HCT116 (cell line): ENCODE results near the gene APOH. TPM values are rescaled to one million over a fixed set of nuclear protein-coding genes. Genes with fewer than 3 reads are reported as not detected.

Source experiments
- ATAC-seq: fragments of 200-7000 bp; cut with Tn5 transposase; 2 replicates; pipeline ENCODE4 v1.9.1; 2020; ENCODE audit warnings: mild to moderate bottlenecking, moderate library complexity
- BruUV-seq: library from RNA; stranded (reverse); fragments of 400-500 nt; replicated peaks from 2 replicates; lab custom pipeline; 2021; lab: Mats Ljungman, UMichigan
- CTCF ChIA-PET: fragments of 300-600 bp; sonication (Branson Sonifier 250); formaldehyde crosslinking; loops from one replicate; lab custom pipeline; 2021; ENCODE audit warnings: antibody characterized with exemption; lab: Charles Lee
- POLR2A ChIA-PET: fragments of 300-600, 350-600 bp; sonication (Branson Sonifier 250); formaldehyde crosslinking; loops from one replicate; lab custom pipeline; 2021; ENCODE audit warnings: antibody characterized with exemption; lab: Charles Lee
- RAD21 ChIA-PET, 2 experiments: fragments of 300-600 bp; sonication (Branson Sonifier 250); formaldehyde crosslinking; loops; one replicate each; lab custom pipeline; 2023; ENCODE audit warnings: low total read pairs in 2 of 2; ENCODE audit not compliant: uncharacterized antibody in 2 of 2, unreplicated experiment in 2 of 2, low non-redundant PET in 1 of 2; lab: Charles Lee
- DNase-seq: peaks from one replicate; pipeline ENCODE4 v3.0.0-alpha.2; 2010; ENCODE audit warnings: low read depth, low spot score
- H2AFZ ChIP-seq: fragments of 200-600 bp; shearing (Covaris generic), sonication (generic); 2 replicates; pipeline ENCODE4 v1.6.1; 2017; ENCODE audit warnings: low read depth, mixed run types, mixed read lengths, antibody characterized with exemption, low read length; ENCODE audit not compliant: poor library complexity, severe bottlenecking
- H3K27ac ChIP-seq: 2 replicates; pipeline ENCODE4 v1.5.1; 2012; ENCODE audit warnings: low read depth, low read length
- H3K27me3 ChIP-seq: fragments of 200-600 bp; sonication (generic); 2 replicates; pipeline ENCODE4 v1.6.1; 2016; ENCODE audit warnings: mixed run types, low read length, mixed read lengths; ENCODE audit not compliant: insufficient read depth
- H3K36me3 ChIP-seq, 2 experiments: fragments of 200-500 bp in 1 of 2; fragments of 200-600 bp in 1 of 2; sonication (Bioruptor generic) in 1 of 2; sonication (generic) in 1 of 2; 2 replicates each; pipeline versions ENCODE4 v1.5.1 to v1.6.1; 2014 to 2016; ENCODE audit warnings: low read length in 2 of 2, inconsistent platforms in 1 of 2, mixed read lengths in 1 of 2, mixed run types in 1 of 2; ENCODE audit not compliant: insufficient read depth in 2 of 2, control insufficient read depth in 1 of 2
- H3K4me1 ChIP-seq, 2 experiments: fragments of 200-600 bp in 1 of 2; sonication (generic) in 1 of 2; 2 replicates each; pipeline versions ENCODE4 v1.5.1 to v1.6.1; 2012 to 2017; ENCODE audit warnings: low read length in 2 of 2, inconsistent platforms in 1 of 2, mild to moderate bottlenecking in 1 of 2, mixed read lengths in 1 of 2, mixed run types in 1 of 2, moderate library complexity in 1 of 2; ENCODE audit not compliant: insufficient read depth in 2 of 2, control insufficient read depth in 1 of 2
- H3K4me2 ChIP-seq: fragments of 200-600 bp; sonication (generic); 2 replicates; pipeline ENCODE4 v1.6.1; 2017; ENCODE audit warnings: mixed run types, low read length, mixed read lengths
- H3K4me3 ChIP-seq, 2 experiments: fragments of 200-600 bp in 1 of 2; sonication (generic) in 1 of 2; replicated peaks in 1 of 2; 2 replicates each; pipeline ENCODE4 v1.5.1; 2011 to 2016; ENCODE audit warnings: low read length in 2 of 2, control low read depth in 1 of 2, low read depth in 1 of 2, mild to moderate bottlenecking in 1 of 2, mixed read lengths in 1 of 2, mixed run types in 1 of 2
- H3K79me2 ChIP-seq: fragments of 200-600 bp; sonication (generic); 2 replicates; pipeline ENCODE4 v1.6.1; 2017; ENCODE audit warnings: mild to moderate bottlenecking, mixed run types, low read length, moderate library complexity, mixed read lengths; ENCODE audit not compliant: insufficient read depth
- H3K9ac ChIP-seq: fragments of 200-600 bp; sonication (generic); 2 replicates; pipeline ENCODE4 v1.6.1; 2016; ENCODE audit warnings: low read length, mixed read lengths
- H3K9me2 ChIP-seq: fragments of 200-600 bp; sonication (generic), shearing (Covaris generic); 2 replicates; pipeline ENCODE4 v1.6.1; 2017; ENCODE audit warnings: mixed run types, mild to moderate bottlenecking, moderate library complexity; ENCODE audit not compliant: insufficient read depth
- H3K9me3 ChIP-seq, 2 experiments: fragments of 200-500 bp in 1 of 2; fragments of 200-600 bp in 1 of 2; sonication (Bioruptor generic) in 1 of 2; sonication (generic) in 1 of 2; 2 replicates each; pipeline ENCODE4 v1.6.1; 2014 to 2017; ENCODE audit warnings: low read length in 2 of 2, mixed read lengths in 2 of 2, inconsistent platforms in 1 of 2, low read depth in 1 of 2, mild to moderate bottlenecking in 1 of 2, mixed run types in 1 of 2, moderate library complexity in 1 of 2; ENCODE audit not compliant: control insufficient read depth in 1 of 2, insufficient read depth in 1 of 2
- H4K20me1 ChIP-seq: fragments of 200-600 bp; sonication (generic), shearing (Covaris generic); 2 replicates; pipeline ENCODE4 v1.6.1; 2017; ENCODE audit warnings: mixed run types, mild to moderate bottlenecking, moderate library complexity; ENCODE audit not compliant: insufficient read depth
- CTCF ChIP-seq, 3 experiments: fragments of 200-600 bp in 1 of 3; sonication (generic) in 1 of 3; IDR thresholded peaks in 2 of 3; conservative IDR thresholded peaks in 1 of 3; 2 replicates each; pipeline ENCODE4 v1.5.1; 2012 to 2017; ENCODE audit warnings: low read depth in 2 of 3, low read length in 2 of 3, antibody characterized with exemption in 1 of 3, borderline replicate concordance in 1 of 3, control low read depth in 1 of 3, mild to moderate bottlenecking in 1 of 3, mixed read lengths in 1 of 3, mixed run types in 1 of 3, moderate library complexity in 1 of 3; ENCODE audit not compliant: insufficient read depth in 1 of 3
- EGR1 ChIP-seq: IDR thresholded peaks from 2 replicates; pipeline ENCODE4 v1.6.1; 2012; ENCODE audit warnings: low read depth
- ELF1 ChIP-seq: IDR thresholded peaks from 2 replicates; pipeline ENCODE4 v1.6.1; 2012; ENCODE audit warnings: low read depth, borderline replicate concordance
- EZH2 ChIP-seq: fragments of 200-600 bp; sonication (generic); IDR thresholded peaks from 2 replicates; pipeline ENCODE4 v1.6.1; 2017; ENCODE audit warnings: antibody characterized with exemption, mixed run types
- FOSL1 ChIP-seq: IDR thresholded peaks from 2 replicates; pipeline ENCODE4 v1.6.1; 2012; ENCODE audit warnings: low read depth
- JUND ChIP-seq: IDR thresholded peaks from 2 replicates; pipeline ENCODE4 v1.6.1; 2012
- POLR2A ChIP-seq: IDR thresholded peaks from 2 replicates; pipeline ENCODE4 v1.7.0; 2011; ENCODE audit warnings: borderline replicate concordance; ENCODE audit not compliant: insufficient read depth, insufficient read length; ENCODE audit errors: extremely low read depth
- POLR2AphosphoS5 ChIP-seq: IDR thresholded peaks from 2 replicates; pipeline ENCODE4 v1.6.1; 2011; ENCODE audit warnings: mild to moderate bottlenecking, low read depth, low read length, moderate library complexity
- REST ChIP-seq: IDR thresholded peaks from 2 replicates; pipeline ENCODE4 v1.6.1; 2012; ENCODE audit warnings: low read depth
- SP1 ChIP-seq: IDR thresholded peaks from 2 replicates; pipeline ENCODE4 v1.6.1; 2012; ENCODE audit warnings: low read depth
- SRF ChIP-seq: IDR thresholded peaks from 2 replicates; pipeline ENCODE4 v1.6.1; 2012; ENCODE audit warnings: low read depth
- YY1 ChIP-seq: IDR thresholded peaks from 2 replicates; pipeline ENCODE4 v1.6.1; 2011; ENCODE audit warnings: low read length, low read depth, moderate library complexity, mild to moderate bottlenecking; ENCODE audit not compliant: insufficient replicate concordance; ENCODE audit errors: extremely low read depth
- ZFX ChIP-seq: fragments of 450-650 bp; IDR thresholded peaks from 2 replicates; pipeline ENCODE4 v1.6.1; 2017
- ZNF274 ChIP-seq: fragments of 200-500 bp; sonication (Bioruptor generic); IDR thresholded peaks from 2 replicates; pipeline ENCODE4 v1.6.1; 2014; ENCODE audit warnings: mild to moderate bottlenecking, low read depth, low read length, inconsistent platforms
- intact Hi-C: fragments of 100-400 bp; cut with micrococcal nuclease; formaldehyde crosslinking; loops from 2 replicates; pipeline ENCODE4 v1.10.0; 2022
- total RNA-seq: library from RNA; stranded (reverse); gene quantifications from one replicate; pipeline ENCODE4 v1.2.1, GENCODE V29; 2021; ENCODE audit not compliant: unreplicated experiment

Gene APOH
- total RNA-seq, 1 experiment from 2014 or later: 1.7 TPM

GRCh38 chr17:66235377-66235994 is 6.3 kb upstream of the APOH start:
- no peak overlapping the region for H3K4me3 ChIP-seq
- no peaks in the 10 kb centered on the region for H3K79me2 ChIP-seq
- TF ChIP-seq YY1: no peak
- no peak for TF ChIP-seq POLR2AphosphoS5
- no peak for TF ChIP-seq FOSL1
- TF ChIP-seq CTCF (IDR thresholded peaks at IDR 0.05 in 2 of 3, conservative IDR thresholded peaks at IDR 0.05 in 1 of 3; ENCODE audit: borderline replicate concordance in 1 of 3, insufficient read depth in 1 of 3, low read depth in 2 of 3, low read length in 2 of 3): no peak
- no peak for TF ChIP-seq ELF1
- no peak for TF ChIP-seq ZFX
- TF ChIP-seq POLR2A: no peak
- no peak for TF ChIP-seq EZH2
- TF ChIP-seq JUND: no peak
- no peak for TF ChIP-seq REST
- no peak for TF ChIP-seq SRF
- no peak for TF ChIP-seq SP1
- TF ChIP-seq EGR1: no peak
- no peak for TF ChIP-seq ZNF274
- intact Hi-C loops: no loop called here
- BruUV-seq: no TSS peak
- no peaks in the 10 kb centered on the region for H4K20me1 ChIP-seq
- H3K9ac ChIP-seq: no peak overlapping the region
- no peaks in the 10 kb centered on the region for H3K9me2 ChIP-seq
- H2AFZ ChIP-seq: no peak overlapping the region
- no peaks in the 10 kb centered on the region for H3K36me3 ChIP-seq
- CTCF ChIA-PET: no interaction called here
- no peaks in the 10 kb centered on the region for H3K9me3 ChIP-seq
- RAD21 ChIA-PET: no interaction called here
- DNase-seq (no peak), ATAC-seq (no peak)
- H3K4me1 ChIP-seq: peaks cover 0 to under 1% of the 10 kb centered on the region in 2 experiments; a peak in 1 of 4 replicates
- no peaks in the 10 kb centered on the region for H3K27me3 ChIP-seq
- POLR2A ChIA-PET: no interaction called here
- no peak overlapping the region for H3K27ac ChIP-seq
- H3K4me2 ChIP-seq: no peak overlapping the region
